K562 (cell line): ENCODE results near the gene ZBTB26. TPM values are rescaled to one million over a fixed set of nuclear protein-coding genes. Genes with fewer than 3 reads are reported as not detected.

ENCODE experiments used
- CBFA2T2 ChIP-seq: fragments of 450-650 bp; conservative IDR thresholded peaks from 2 replicates; pipeline ENCODE4 v1.6.1; 2017; ENCODE audit warnings: mild to moderate bottlenecking
- CHCHD3 ChIP-seq: fragments of 250-450 bp; sonication (Bioruptor Pico); IDR thresholded peaks from 2 replicates; pipeline ENCODE4 v2.1.2; 2022; ENCODE audit warnings: mild to moderate bottlenecking
- EGR1 ChIP-seq: fragments of 450-650 bp; conservative IDR thresholded peaks from 2 replicates; pipeline ENCODE4 v1.6.1; 2017; ENCODE audit warnings: mild to moderate bottlenecking
- ERF ChIP-seq: fragments of 450-650 bp; formaldehyde crosslinking; IDR thresholded peaks from 2 replicates; pipeline ENCODE4 v1.4.0; 2020; ENCODE audit warnings: mild to moderate bottlenecking, mixed read lengths
- GATA2 ChIP-seq: sonication (generic); formaldehyde crosslinking; IDR thresholded peaks from 2 replicates; pipeline ENCODE4 v1.4.0; 2020; ENCODE audit warnings: mild to moderate bottlenecking, missing genetic modification reagents
- GTF2F1 ChIP-seq: IDR thresholded peaks from 2 replicates; pipeline ENCODE4 v1.6.1; 2011; ENCODE audit warnings: low read depth, low read length, improper control_type of control experiment
- POLR2AphosphoS5 ChIP-seq: IDR thresholded peaks from 2 replicates; pipeline ENCODE4 v1.6.1; 2011; ENCODE audit warnings: mild to moderate bottlenecking, low read depth, low read length, moderate library complexity; ENCODE audit not compliant: control insufficient read depth, insufficient read depth
- STAG1 ChIP-seq: sonication (generic); formaldehyde crosslinking; IDR thresholded peaks from 2 replicates; pipeline ENCODE4 v1.5.0; 2020; ENCODE audit warnings: missing genetic modification reagents, borderline replicate concordance
- SUPT5H ChIP-seq: fragments of 450-650 bp; IDR thresholded peaks from 2 replicates; pipeline ENCODE4 v1.6.1; 2016
- TARDBP ChIP-seq: fragments of 450-650 bp; IDR thresholded peaks from 2 replicates; pipeline ENCODE4 v1.6.1; 2016
- XRCC3 ChIP-seq: fragments of 450-650 bp; IDR thresholded peaks from 2 replicates; pipeline ENCODE4 v1.6.1; 2017; ENCODE audit warnings: mild to moderate bottlenecking, moderate library complexity
- ZNF398 ChIP-seq: fragments of 250-450 bp; sonication (Bioruptor Pico); IDR thresholded peaks from 2 replicates; pipeline ENCODE4 v1.8.0; 2021; ENCODE audit warnings: moderate library complexity, mild to moderate bottlenecking, inconsistent platforms
- polyA plus RNA-seq, 8 experiments: library from polyadenylated mRNA; depleted of rRNA in 4 of 8; stranded (reverse) in 5 of 8; unstranded in 3 of 8; fragments of >200 nt; fragmentation: Nextera tagmentation in 2 of 8; fragmentation: Illumina TruSeq in 1 of 8; extraction: Ambion mirVana in 2 of 8; extraction: Trizol in 1 of 8; gene quantifications; 2 replicates each; pipeline versions ENCODE4 v1.2.1 to v1.2.3, GENCODE V29; 2011 to 2014; ENCODE audit warnings: inconsistent platforms in 1 of 8, missing spikeins in 1 of 8
- total RNA-seq, 7 experiments: library from RNA; depleted of rRNA in 6 of 7; stranded (reverse); fragments of >200 nt in 6 of 7; fragmentation: Illumina TruSeq in 2 of 7; extraction: Trizol in 2 of 7; gene quantifications; 2 replicates each; pipeline versions ENCODE4 v1.2.1 to v1.2.3, GENCODE V29; 2011 to 2021; ENCODE audit warnings: low replicate concordance in 1 of 7
- TF ChIP-seq, protein P1 (sequence below): IDR thresholded peaks from 2 replicates; pipeline ENCODE4 v1.6.1; 2011; ENCODE audit warnings: borderline replicate concordance, low read depth, mild to moderate bottlenecking, moderate library complexity, low read length; ENCODE audit not compliant: insufficient read depth, poor library complexity, severe bottlenecking
- TF ChIP-seq, protein P2 (sequence below), 3 experiments: IDR thresholded peaks in 2 of 3; conservative IDR thresholded peaks in 1 of 3; 2 replicates each; pipeline ENCODE4 v1.5.1; 2011 to 2012; ENCODE audit warnings: low read length in 3 of 3, mild to moderate bottlenecking in 3 of 3, control low read depth in 2 of 3, improper control_type of control experiment in 1 of 3, inconsistent platforms in 1 of 3, low read depth in 1 of 3, mixed read lengths in 1 of 3, moderate library complexity in 1 of 3; ENCODE audit not compliant: insufficient read depth in 2 of 3
- TF ChIP-seq, protein P3 (sequence below), 3 experiments: fragments of 200-800 bp in 1 of 3; fragments of 250-450 bp in 1 of 3; fragments of 450-650 bp in 1 of 3; sonication (Bioruptor Pico) in 1 of 3; sonication (Bioruptor generic) in 1 of 3; formaldehyde crosslinking in 1 of 3; IDR thresholded peaks; 2 replicates each; pipeline versions ENCODE4 v1.6.1 to v1.8.0; 2016 to 2022; ENCODE audit warnings: mild to moderate bottlenecking in 2 of 3, missing genetic modification characterization in 2 of 3, missing compliant biosample characterization in 1 of 3, moderate library complexity in 1 of 3
- TF ChIP-seq, protein P4 (sequence below): fragments of 450-650 bp; formaldehyde crosslinking; IDR thresholded peaks from 2 replicates; pipeline ENCODE4 v1.4.0; 2022; ENCODE audit warnings: missing genetic modification characterization

The ZBTB26 gene
- total and polyA plus RNA-seq, 9 of the 15 experiments (the other 6 are each of a cell fraction or from before 2014, with no cell fraction given) = 2.4 to 20.7 (median 5.0) TPM

GRCh38 chr9:122912964-122913673 is 18.2 kb downstream of the ZBTB26 start, which contains the start of gene ZBTB6 (continued):
- TF ChIP-seq, protein P1, sequence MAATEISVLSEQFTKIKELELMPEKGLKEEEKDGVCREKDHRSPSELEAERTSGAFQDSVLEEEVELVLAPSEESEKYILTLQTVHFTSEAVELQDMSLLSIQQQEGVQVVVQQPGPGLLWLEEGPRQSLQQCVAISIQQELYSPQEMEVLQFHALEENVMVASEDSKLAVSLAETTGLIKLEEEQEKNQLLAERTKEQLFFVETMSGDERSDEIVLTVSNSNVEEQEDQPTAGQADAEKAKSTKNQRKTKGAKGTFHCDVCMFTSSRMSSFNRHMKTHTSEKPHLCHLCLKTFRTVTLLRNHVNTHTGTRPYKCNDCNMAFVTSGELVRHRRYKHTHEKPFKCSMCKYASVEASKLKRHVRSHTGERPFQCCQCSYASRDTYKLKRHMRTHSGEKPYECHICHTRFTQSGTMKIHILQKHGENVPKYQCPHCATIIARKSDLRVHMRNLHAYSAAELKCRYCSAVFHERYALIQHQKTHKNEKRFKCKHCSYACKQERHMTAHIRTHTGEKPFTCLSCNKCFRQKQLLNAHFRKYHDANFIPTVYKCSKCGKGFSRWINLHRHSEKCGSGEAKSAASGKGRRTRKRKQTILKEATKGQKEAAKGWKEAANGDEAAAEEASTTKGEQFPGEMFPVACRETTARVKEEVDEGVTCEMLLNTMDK = no peak
- TF ChIP-seq SUPT5H = peak; percentile 78
- no peak; the same call in 1 of the 2 replicates for TF ChIP-seq ERF (CRISPR knock-in tag)
- TF ChIP-seq XRCC3 = no peak
- no peak for TF ChIP-seq EGR1
- TF ChIP-seq GATA2 = no peak
- TF ChIP-seq CHCHD3 (CRISPR knock-in tag) = no peak
- TF ChIP-seq TARDBP = no peak
- no peak for TF ChIP-seq ZNF398
- peak; percentile 70; the same call in 1 of the 2 replicates for TF ChIP-seq POLR2AphosphoS5
- TF ChIP-seq, protein P2, sequence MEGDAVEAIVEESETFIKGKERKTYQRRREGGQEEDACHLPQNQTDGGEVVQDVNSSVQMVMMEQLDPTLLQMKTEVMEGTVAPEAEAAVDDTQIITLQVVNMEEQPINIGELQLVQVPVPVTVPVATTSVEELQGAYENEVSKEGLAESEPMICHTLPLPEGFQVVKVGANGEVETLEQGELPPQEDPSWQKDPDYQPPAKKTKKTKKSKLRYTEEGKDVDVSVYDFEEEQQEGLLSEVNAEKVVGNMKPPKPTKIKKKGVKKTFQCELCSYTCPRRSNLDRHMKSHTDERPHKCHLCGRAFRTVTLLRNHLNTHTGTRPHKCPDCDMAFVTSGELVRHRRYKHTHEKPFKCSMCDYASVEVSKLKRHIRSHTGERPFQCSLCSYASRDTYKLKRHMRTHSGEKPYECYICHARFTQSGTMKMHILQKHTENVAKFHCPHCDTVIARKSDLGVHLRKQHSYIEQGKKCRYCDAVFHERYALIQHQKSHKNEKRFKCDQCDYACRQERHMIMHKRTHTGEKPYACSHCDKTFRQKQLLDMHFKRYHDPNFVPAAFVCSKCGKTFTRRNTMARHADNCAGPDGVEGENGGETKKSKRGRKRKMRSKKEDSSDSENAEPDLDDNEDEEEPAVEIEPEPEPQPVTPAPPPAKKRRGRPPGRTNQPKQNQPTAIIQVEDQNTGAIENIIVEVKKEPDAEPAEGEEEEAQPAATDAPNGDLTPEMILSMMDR (IDR thresholded peaks at IDR 0.05 in 2 of 3, conservative IDR thresholded peaks at IDR 0.05 in 1 of 3; ENCODE audit: insufficient read depth in 2 of 3, low read depth in 1 of 3, low read length in 3 of 3) = peak in 1 of 3 experiments; percentile 14; a peak in 1 of 6 replicates
- TF ChIP-seq, protein P3, sequence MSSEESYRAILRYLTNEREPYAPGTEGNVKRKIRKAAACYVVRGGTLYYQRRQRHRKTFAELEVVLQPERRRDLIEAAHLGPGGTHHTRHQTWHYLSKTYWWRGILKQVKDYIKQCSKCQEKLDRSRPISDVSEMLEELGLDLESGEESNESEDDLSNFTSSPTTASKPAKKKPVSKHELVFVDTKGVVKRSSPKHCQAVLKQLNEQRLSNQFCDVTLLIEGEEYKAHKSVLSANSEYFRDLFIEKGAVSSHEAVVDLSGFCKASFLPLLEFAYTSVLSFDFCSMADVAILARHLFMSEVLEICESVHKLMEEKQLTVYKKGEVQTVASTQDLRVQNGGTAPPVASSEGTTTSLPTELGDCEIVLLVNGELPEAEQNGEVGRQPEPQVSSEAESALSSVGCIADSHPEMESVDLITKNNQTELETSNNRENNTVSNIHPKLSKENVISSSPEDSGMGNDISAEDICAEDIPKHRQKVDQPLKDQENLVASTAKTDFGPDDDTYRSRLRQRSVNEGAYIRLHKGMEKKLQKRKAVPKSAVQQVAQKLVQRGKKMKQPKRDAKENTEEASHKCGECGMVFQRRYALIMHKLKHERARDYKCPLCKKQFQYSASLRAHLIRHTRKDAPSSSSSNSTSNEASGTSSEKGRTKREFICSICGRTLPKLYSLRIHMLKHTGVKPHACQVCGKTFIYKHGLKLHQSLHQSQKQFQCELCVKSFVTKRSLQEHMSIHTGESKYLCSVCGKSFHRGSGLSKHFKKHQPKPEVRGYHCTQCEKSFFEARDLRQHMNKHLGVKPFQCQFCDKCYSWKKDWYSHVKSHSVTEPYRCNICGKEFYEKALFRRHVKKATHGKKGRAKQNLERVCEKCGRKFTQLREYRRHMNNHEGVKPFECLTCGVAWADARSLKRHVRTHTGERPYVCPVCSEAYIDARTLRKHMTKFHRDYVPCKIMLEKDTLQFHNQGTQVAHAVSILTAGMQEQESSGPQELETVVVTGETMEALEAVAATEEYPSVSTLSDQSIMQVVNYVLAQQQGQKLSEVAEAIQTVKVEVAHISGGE (CRISPR knock-in tag; IDR thresholded peaks at IDR 0.05) = peak; percentile 79 to 97 (median 94); a peak in 5 of 6 replicates
- TF ChIP-seq, protein P4, sequence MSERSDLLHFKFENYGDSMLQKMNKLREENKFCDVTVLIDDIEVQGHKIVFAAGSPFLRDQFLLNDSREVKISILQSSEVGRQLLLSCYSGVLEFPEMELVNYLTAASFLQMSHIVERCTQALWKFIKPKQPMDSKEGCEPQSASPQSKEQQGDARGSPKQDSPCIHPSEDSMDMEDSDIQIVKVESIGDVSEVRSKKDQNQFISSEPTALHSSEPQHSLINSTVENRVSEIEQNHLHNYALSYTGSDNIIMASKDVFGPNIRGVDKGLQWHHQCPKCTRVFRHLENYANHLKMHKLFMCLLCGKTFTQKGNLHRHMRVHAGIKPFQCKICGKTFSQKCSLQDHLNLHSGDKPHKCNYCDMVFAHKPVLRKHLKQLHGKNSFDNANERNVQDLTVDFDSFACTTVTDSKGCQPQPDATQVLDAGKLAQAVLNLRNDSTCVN (CRISPR knock-in tag) = no peak
- no peak for TF ChIP-seq GTF2F1
- TF ChIP-seq CBFA2T2 = no peak
- TF ChIP-seq STAG1 (CRISPR knock-in tag) = no peak
